GM04503 (cell line): ENCODE results near the gene DIPK1A.

ENCODE experiments used
- DNase-seq: peaks from one replicate; pipeline ENCODE4 v3.0.0-alpha.2; 2012; ENCODE audit warnings: low read depth

Gene DIPK1A

DNA sequence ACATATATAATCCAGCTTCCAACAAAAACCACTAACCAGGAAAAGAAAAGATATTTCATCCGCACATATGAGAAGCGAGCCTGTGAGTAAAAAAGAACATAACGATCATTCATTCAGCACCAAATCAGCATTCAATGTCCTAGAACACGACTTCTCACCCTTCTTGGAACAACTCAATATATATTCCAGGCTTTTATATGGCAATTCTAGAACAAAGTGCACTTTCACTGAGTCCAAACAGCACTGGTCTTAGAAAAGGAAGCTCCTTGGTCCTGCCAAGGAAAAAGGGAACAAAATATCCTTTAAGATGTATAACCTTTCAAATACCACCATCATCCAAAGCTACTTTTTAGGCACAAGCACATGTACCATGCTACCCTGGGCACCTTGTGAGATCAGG is 84.9 kb downstream of the DIPK1A start:
- DNase-seq = no peak

GRCh38 chr1:92874987-92875386 is 86.3 kb downstream of the DIPK1A start:
- no peak for DNase-seq

GRCh38 chr1:92872719-92873118 is 88.5 kb downstream of the DIPK1A start:
- no peak for DNase-seq

- DNase-seq = no peak
Measured at GRCh38 chr1:92870591-92870990, 90.7 kb downstream of the DIPK1A start.

- DNase-seq = no peak
Measured at GRCh38 chr1:92864131-92864530, 97.1 kb downstream of the DIPK1A start.

GRCh38 chr1:92862605-92863004 is 98.7 kb downstream of the DIPK1A start:
- no peak for DNase-seq

GRCh38 chr1:92859400-92860039 is 101.7 kb downstream of the DIPK1A start:
- no peak for DNase-seq

DNA sequence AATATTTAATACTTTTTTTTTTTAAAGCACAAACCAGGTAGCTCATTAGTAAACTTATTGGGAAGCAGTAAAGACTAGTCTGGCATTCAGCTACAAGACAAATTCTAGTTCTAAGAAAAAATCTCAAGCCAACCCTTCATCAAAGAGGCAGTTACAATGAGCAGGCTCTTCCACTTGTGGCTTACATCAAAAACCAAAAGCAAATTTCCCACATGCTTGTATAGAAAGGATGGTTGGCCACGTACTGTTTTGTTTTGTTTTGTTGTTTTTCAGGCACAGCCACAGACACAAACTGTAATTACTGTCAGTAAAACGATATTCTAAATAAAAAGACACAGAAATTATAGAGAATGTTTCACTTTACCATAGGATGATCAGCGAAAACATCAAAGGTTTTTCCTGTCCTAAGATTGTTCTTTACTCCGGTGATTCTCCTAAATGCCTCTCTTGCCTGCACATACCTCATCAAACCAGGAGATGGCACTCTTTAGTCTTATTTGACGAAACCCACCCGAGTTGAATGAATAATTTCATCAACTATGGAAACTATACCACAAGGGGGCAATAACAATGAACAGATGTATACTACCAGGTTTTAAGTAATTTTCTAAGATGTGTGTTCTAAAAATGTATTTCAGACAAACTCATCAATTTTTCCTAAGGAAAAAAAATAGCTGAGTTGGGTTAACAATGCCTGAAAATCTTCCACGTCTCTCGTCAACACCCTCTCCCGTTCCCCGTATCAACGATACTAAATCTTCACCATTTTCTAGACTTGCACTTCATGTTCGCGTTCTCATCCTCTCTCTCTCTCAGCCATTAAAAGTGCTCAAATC is 102.5 kb downstream of the DIPK1A start:
- peak; percentile 38 for DNase-seq

DNA sequence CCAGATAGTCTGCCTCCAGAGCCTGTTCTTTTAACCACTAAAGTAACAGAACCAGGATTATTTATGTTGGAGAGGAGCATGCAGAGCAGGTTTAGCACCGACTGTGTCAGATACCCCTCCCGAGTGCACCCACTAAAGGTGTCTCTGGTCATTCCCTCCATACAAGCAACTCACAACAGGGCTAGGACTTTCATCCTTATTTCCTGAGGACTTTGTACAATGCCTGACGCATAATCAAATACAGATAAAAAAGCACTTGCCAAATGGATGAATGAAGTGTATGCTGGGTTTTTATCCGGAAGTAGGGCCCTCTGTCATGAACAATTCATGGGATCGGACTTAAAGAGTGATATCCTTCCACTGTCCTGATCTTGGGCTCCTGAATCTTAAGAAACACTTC is 103.4 kb downstream of the DIPK1A start:
- no peak for DNase-seq

DNA sequence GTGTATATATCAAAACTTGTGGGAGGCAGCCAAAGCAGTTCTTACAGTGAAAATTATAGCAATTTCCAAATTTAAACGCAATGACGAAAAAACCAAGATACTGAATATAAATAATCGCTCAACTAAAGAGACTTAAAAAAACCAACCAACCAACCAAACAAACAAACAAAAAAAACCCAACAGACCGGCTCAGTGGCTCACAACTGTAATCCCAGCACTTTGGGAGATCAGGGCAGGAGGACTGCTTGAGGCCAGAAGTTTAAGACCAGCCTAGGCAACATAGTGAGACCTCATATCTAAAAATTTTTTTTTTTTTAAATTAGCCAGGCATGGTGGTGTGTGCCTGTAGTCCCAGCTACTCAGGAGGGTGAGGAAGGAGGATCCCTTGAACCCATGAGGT is 106.0 kb downstream of the DIPK1A start:
- no peak for DNase-seq

DNA sequence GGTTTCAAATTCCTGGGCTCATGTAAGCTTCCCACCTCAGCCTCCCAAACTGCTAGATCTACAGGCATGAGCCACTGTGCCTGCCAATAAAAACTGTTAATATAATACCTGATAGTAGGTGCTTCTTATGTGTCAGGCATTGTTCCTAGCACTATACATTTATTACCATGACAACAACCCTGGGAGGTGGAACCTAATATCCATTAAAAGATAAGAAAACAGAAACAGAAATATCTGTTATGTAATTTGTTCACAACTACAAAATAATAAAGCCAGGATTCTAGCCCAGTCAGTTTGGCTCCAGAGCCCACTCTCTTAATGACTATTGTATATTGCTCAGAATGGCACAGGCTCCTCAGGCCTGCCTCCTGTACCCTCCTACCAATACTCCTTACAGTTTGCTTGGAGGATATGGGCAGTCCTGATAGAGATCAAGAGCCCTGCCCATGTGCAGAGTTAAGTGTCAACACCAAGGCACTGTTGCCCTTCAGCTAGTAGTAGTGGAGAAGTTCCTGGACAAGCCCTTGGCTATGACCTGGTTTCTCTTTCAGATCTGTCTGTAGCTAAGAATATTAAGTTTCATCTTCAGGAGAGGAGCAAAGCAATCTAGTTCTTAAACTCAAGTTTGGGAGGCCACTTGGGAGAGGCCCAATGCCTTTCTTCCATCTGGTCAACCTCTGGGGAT is 107.0 kb downstream of the DIPK1A start:
- DNase-seq = no peak

- no peak for DNase-seq
Measured at GRCh38 chr1:92853299-92853698, 108.0 kb downstream of the DIPK1A start.

DNA sequence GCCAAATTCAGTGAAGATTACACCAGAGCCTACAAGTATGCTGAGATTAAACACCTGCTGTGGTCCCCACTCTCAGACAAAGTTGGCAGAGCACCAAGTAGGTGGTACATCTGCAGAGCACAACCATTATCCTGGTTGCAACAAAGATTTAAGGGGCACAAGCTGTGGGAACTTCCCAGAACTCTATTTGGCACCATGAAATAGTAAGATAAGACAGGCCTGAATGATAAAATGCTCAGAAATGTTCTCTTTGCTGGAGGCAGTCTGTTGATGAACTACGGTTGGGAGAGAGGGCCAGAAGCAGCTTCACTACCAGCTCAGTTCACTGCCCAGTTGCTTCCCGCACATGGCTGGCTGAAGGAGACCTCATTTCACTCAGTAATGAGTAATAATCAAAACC is 109.5 kb downstream of the DIPK1A start:
- no peak for DNase-seq

GRCh38 chr1:92850019-92850418 is 111.2 kb downstream of the DIPK1A start:
- DNase-seq = no peak

- no peak for DNase-seq
Measured at GRCh38 chr1:92848201-92848600, 113.1 kb downstream of the DIPK1A start.

GRCh38 chr1:92845908-92846307 is 115.4 kb downstream of the DIPK1A start:
- DNase-seq = no peak

DNA sequence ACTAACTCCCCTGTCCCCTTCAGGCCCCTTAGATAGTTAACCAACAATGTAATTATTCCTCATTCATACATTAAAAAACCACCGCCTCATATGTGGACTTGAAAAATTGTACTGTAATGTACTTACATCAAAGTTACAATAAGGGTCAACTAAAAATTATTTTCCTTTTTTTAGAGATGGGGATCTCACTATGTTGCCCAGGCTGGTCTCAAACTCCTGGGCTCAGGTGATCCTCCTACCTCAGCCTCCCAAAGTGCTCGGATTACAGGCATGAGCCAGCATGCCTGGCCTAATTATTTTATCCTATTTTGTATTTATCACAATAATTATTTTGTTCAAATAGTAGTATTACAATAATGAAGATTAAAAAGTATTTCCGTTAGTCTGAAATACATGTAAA is 116.8 kb downstream of the DIPK1A start:
- DNase-seq = no peak

DNA sequence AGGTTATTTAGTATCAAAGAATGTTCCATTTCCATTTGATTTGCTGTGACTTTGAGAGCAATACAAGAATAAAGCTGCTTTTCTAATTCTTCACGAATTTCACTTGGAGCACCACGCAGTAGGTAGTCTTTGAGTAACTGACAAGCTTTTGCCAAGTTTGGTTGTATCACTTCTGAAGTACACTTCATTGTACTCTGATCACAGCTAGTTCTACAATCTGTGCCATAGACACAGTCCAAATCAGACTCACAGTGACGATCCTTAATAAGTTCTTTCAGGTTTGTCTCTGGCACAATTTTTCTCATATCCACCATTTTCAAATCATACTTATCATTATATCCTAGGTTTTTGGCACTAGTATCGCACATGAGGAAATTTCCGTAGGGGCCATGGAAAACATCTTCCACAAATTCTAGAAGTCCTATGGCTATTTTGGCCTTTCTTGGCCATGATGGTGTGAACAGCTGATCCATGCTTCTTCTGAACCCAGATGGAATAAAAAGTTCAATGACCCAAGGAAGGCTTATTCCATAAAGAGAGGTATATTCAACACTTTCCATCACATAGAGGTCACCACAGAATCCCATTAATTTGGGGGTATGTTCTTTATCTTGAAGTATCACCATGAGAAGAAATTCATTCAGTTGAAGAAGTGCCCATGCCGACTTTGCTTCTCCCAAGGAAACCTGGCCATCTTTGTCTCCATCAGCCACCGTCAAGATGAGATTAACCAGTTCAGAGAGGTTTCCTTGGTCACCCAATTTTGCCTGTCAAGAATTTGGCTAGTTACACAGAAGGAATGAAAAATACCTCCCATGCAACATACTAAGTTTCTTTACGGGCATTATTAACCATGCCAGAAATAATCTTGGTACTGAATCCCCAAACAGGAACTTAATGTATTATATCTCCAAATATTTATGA is 117.6 kb downstream of the DIPK1A start:
- DNase-seq = no peak

- no peak for DNase-seq
Measured at GRCh38 chr1:92843046-92843423, 118.2 kb downstream of the DIPK1A start.

DNA sequence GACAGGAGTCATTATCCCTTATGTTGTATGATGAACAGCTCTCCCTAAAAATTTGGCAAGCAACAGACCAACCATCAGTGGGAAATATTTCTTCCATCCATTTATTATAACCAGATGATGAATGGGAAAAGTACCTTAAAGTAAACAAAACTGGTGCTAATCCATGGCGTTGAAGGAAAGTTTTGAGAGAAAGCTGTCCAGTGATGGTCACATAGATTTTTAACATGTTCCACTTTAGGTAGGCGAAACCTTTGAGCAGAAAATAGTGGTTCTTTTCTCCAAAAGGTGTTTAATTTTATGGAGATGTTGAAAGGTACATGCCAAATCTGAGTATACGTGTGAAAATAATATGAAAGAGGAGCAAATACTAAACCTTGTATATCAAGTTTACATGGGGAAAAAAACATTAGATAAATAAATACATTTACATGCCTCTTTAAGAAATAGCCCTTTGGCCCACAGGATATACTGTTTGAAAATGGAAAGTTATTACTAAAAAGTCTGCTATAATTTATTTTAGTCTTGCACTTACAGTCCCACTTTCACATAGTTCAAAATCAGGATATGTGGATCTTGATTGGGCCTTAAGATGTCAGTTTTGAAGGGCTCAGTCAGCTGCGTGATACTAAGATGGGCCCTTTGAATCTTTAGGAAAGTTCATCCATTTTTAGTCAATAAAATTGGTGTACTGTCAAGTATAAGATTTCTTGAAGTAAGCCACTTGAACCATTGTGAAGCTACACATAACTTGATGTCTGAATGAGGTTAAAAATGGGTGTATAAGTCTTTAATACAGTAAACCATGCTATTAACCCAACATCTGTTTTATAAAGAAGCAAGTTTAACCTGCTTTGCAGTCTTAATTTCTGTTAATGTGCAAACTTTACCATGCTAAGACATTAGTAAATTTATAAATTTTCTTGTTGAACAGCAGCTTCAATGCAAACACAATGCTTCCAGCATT is 118.9 kb downstream of the DIPK1A start:
- DNase-seq = no peak

GRCh38 chr1:92840600-92840999 is 120.7 kb downstream of the DIPK1A start:
- no peak for DNase-seq
